D341Med (cell line): Measurements from ENCODE around the gene TIAM2.
"Not testable (repeated sequence)": the region's sequence is repeated elsewhere in the genome, so short reads cannot be mapped to it uniquely, and the experiment has no call there.

ENCODE experiments used
- DNase-seq: peaks from one replicate; pipeline ENCODE4 v3.0.0; 2012; ENCODE audit warnings: low spot score

TIAM2 gene

GRCh38 chr6:155262655-155263054 lies 267.5 kb downstream of the TIAM2 start:
- DNase-seq, result no peak

- DNase-seq, result no peak
These were observed 268.4 kb downstream of the TIAM2 start, which contains the start of gene CLDN20 for GRCh38 chr6:155263373-155264063. Gene CLDN20 (plus strand): TSS chr6:155264013. CDS start chr6:155275720, 11,707 bp downstream.

GRCh38 chr6:155264693-155265320 lies 269.7 kb downstream of the TIAM2 start:
- DNase-seq, result no peak

GRCh38 chr6:155265843-155266535 lies 270.9 kb downstream of the TIAM2 start:
- no peak for DNase-seq

GRCh38 chr6:155267411-155267810 lies 272.3 kb downstream of the TIAM2 start:
- DNase-seq, result no peak

- DNase-seq, result not testable (repeated sequence)
These were observed 273.2 kb downstream of the TIAM2 start for GRCh38 chr6:155268088-155268867.

- DNase-seq, result no peak
These were observed 274.6 kb downstream of the TIAM2 start for GRCh38 chr6:155269765-155270164.

- no peak for DNase-seq
These were observed 275.5 kb downstream of the TIAM2 start for GRCh38 chr6:155270561-155271091.

- no peak for DNase-seq
These were observed 276.0 kb downstream of the TIAM2 start for GRCh38 chr6:155271145-155271544.

- DNase-seq, result no peak
These were observed 277.5 kb downstream of the TIAM2 start for GRCh38 chr6:155272353-155273232.

- DNase-seq, result no peak
These were observed 278.3 kb downstream of the TIAM2 start for GRCh38 chr6:155273431-155273830.

- DNase-seq, result no peak
These were observed 279.0 kb downstream of the TIAM2 start for GRCh38 chr6:155274106-155274505.

- DNase-seq, result no peak
These were observed 279.4 kb downstream of the TIAM2 start for GRCh38 chr6:155274533-155274932.

GRCh38 chr6:155275808-155276480 lies 280.8 kb downstream of the TIAM2 start:
- DNase-seq, result no peak

- no peak for DNase-seq
These were observed 281.5 kb downstream of the TIAM2 start for GRCh38 chr6:155276638-155277037.

- no peak for DNase-seq
These were observed 283.4 kb downstream of the TIAM2 start for GRCh38 chr6:155278319-155279049.

- no peak for DNase-seq
These were observed 289.7 kb downstream of the TIAM2 start for GRCh38 chr6:155284775-155285174.

- no peak for DNase-seq
These were observed 292.6 kb downstream of the TIAM2 start for GRCh38 chr6:155287762-155288161.

- no peak for DNase-seq
These were observed 295.4 kb downstream of the TIAM2 start for GRCh38 chr6:155290491-155290890.

GRCh38 chr6:155291291-155291690 lies 296.2 kb downstream of the TIAM2 start:
- no peak for DNase-seq
